Mesendoderm (in vitro differentiated cells): ENCODE measurements around the gene GALNT6.
"Not testable (repeated sequence)": the region's sequence is repeated elsewhere in the genome, so short reads cannot be mapped to it uniquely, and the experiment has no call there.

Experiments used
- DNase-seq: peaks from one replicate; pipeline ENCODE4 v3.0.0; 2013
- H2AK5ac ChIP-seq: 2 replicates; pipeline ENCODE4 v1.6.1; 2013; ENCODE audit warnings: low read length, inconsistent platforms
- H2BK120ac ChIP-seq: 2 replicates; pipeline ENCODE4 v1.6.1; 2013; ENCODE audit warnings: low read depth, mild to moderate bottlenecking, low read length, moderate library complexity, mixed read lengths
- H2BK15ac ChIP-seq: replicated peaks from 2 replicates; pipeline ENCODE4 v1.6.1; 2013; ENCODE audit warnings: low read depth, mild to moderate bottlenecking, moderate library complexity
- H2BK5ac ChIP-seq: 2 replicates; pipeline ENCODE4 v1.6.1; 2013; ENCODE audit warnings: low read length, inconsistent platforms
- H3K18ac ChIP-seq: 2 replicates; pipeline ENCODE4 v1.6.1; 2013; ENCODE audit warnings: mild to moderate bottlenecking, low read length, mixed read lengths
- H3K23ac ChIP-seq: one replicate; pipeline ENCODE4 v1.6.1; 2013; ENCODE audit warnings: low read length
- H3K27ac ChIP-seq: 2 replicates; pipeline ENCODE4 v1.5.1; 2013; ENCODE audit warnings: low read depth, mild to moderate bottlenecking, inconsistent platforms, low read length, moderate library complexity
- H3K27me3 ChIP-seq: 2 replicates; pipeline ENCODE4 v1.6.1; 2013; ENCODE audit warnings: low read length, control low read depth, mild to moderate bottlenecking, inconsistent platforms; ENCODE audit not compliant: insufficient read depth, poor library complexity
- H3K36me3 ChIP-seq: 2 replicates; pipeline ENCODE4 v1.6.1; 2013; ENCODE audit warnings: low read length, inconsistent platforms; ENCODE audit not compliant: control insufficient read depth, insufficient read depth
- H3K4ac ChIP-seq: one replicate; pipeline ENCODE4 v1.6.1; 2013; ENCODE audit warnings: low read depth, mild to moderate bottlenecking, low read length, moderate library complexity
- H3K4me1 ChIP-seq: 2 replicates; pipeline ENCODE4 v1.6.1; 2013; ENCODE audit warnings: low read depth, low read length, inconsistent platforms; ENCODE audit not compliant: control insufficient read depth
- H3K4me2 ChIP-seq: 2 replicates; pipeline ENCODE4 v1.6.1; 2013; ENCODE audit warnings: low read length
- H3K4me3 ChIP-seq: 2 replicates; pipeline ENCODE4 v1.5.1; 2013; ENCODE audit warnings: mild to moderate bottlenecking, low read length
- H3K56ac ChIP-seq: one replicate; pipeline ENCODE4 v1.6.1; 2013; ENCODE audit warnings: low read length
- H3K79me1 ChIP-seq: 2 replicates; pipeline ENCODE4 v1.6.1; 2013; ENCODE audit warnings: low read length, inconsistent platforms
- H3K79me2 ChIP-seq: 2 replicates; pipeline ENCODE4 v1.6.1; 2013; ENCODE audit warnings: mild to moderate bottlenecking, low read length; ENCODE audit not compliant: control insufficient read depth, insufficient read depth
- H3K9ac ChIP-seq: 2 replicates; pipeline ENCODE4 v1.6.1; 2013; ENCODE audit warnings: low read length, inconsistent platforms
- H4K5ac ChIP-seq: one replicate; pipeline ENCODE4 v1.6.1; 2013; ENCODE audit warnings: low read length
- H4K8ac ChIP-seq: one replicate; pipeline ENCODE4 v1.6.1; 2013; ENCODE audit warnings: low read depth, mild to moderate bottlenecking, control low read depth, low read length, moderate library complexity
- WGBS: extraction: QIAGEN DNeasy Blood & Tissue Kit; methylation state at CpG from one replicate; pipeline ENCODE4 v1.1.7; 2013; ENCODE audit warnings: low lambda C conversion rate, missing lambda C conversion rate; ENCODE audit not compliant: insufficient coverage; ENCODE audit errors: extremely low coverage; 5-methylcytosine and 5-hydroxymethylcytosine counted together

The GALNT6 gene

DNA sequence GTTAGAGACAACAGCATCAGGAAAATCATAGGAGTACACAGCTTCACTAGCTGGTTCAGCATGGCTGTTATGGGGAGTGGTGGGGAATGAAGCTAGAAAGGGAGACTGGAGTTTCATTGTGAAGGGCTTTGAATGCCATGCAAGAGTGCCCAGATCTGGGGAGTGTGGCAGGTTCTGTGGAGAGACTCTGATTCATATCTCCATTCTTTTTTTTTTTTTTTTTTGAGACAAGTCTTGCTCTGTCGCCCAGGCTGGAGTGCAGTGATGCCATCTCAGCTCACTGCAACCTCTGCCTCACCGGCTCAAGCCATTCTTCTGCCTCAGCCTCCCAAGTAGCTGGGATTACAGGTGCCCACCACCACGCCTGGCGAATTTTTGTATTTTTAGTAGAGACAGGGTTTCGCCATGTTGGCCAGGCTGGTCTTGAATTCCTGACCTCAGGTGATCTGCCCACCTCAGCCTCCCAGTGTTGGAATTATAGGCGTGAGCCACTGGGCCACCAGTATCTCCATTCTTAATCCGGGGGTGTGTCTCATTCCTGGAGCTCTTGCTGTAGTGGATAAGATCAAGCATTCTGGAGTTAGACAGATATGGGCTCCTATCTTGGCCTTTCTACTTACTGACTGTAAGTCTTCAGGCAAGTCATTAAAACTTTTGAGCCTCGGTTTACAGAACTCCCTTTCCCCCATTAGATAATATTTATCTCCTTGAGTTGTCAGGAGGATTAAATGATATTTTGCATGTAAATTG lies 73.0 kb downstream of the GALNT6 start:
- H3K4me1 ChIP-seq, H3K23ac ChIP-seq, H3K9ac ChIP-seq, H2AK5ac ChIP-seq, H3K4me3 ChIP-seq, H2BK15ac ChIP-seq, H3K4ac ChIP-seq, H2BK5ac ChIP-seq, H4K8ac ChIP-seq, H3K18ac ChIP-seq, H3K79me2 ChIP-seq, H3K36me3 ChIP-seq, H3K27ac ChIP-seq, H4K5ac ChIP-seq, H3K4me2 ChIP-seq, H3K27me3 ChIP-seq, H2BK120ac ChIP-seq, H3K79me1 ChIP-seq, H3K56ac ChIP-seq: not testable (repeated sequence)
- peak; percentile 53 for DNase-seq
- no CpG with 5 or more reads among the region's 8 CpGs for WGBS

GRCh38 chr12:51311389-51311788 lies 79.8 kb downstream of the GALNT6 start:
- no peaks in the 10 kb centered on the region for H3K79me2 ChIP-seq
- DNase-seq, result no peak
- no peak overlapping the region for H3K4me3 ChIP-seq
- H3K56ac ChIP-seq, result no peak overlapping the region
- H2BK15ac ChIP-seq, result no peak overlapping the region
- no peak overlapping the region for H3K23ac ChIP-seq
- no CpG with 5 or more reads among the region's 1 CpG for WGBS
- no peak overlapping the region for H3K27ac ChIP-seq
- no peak overlapping the region for H2AK5ac ChIP-seq
- H3K9ac ChIP-seq, result no peak overlapping the region
- H3K4ac ChIP-seq, result no peak overlapping the region
- H2BK120ac ChIP-seq, result no peak overlapping the region
- no peak overlapping the region for H4K5ac ChIP-seq
- H3K27me3 ChIP-seq, result no peaks in the 10 kb centered on the region
- H3K36me3 ChIP-seq, result no peaks in the 10 kb centered on the region
- H3K79me1 ChIP-seq, result no peaks in the 10 kb centered on the region
- no peak overlapping the region for H2BK5ac ChIP-seq
- H4K8ac ChIP-seq, result no peak overlapping the region
- H3K18ac ChIP-seq, result no peak overlapping the region
- no peak overlapping the region for H3K4me2 ChIP-seq
- H3K4me1 ChIP-seq, result no peaks in the 10 kb centered on the region

DNA sequence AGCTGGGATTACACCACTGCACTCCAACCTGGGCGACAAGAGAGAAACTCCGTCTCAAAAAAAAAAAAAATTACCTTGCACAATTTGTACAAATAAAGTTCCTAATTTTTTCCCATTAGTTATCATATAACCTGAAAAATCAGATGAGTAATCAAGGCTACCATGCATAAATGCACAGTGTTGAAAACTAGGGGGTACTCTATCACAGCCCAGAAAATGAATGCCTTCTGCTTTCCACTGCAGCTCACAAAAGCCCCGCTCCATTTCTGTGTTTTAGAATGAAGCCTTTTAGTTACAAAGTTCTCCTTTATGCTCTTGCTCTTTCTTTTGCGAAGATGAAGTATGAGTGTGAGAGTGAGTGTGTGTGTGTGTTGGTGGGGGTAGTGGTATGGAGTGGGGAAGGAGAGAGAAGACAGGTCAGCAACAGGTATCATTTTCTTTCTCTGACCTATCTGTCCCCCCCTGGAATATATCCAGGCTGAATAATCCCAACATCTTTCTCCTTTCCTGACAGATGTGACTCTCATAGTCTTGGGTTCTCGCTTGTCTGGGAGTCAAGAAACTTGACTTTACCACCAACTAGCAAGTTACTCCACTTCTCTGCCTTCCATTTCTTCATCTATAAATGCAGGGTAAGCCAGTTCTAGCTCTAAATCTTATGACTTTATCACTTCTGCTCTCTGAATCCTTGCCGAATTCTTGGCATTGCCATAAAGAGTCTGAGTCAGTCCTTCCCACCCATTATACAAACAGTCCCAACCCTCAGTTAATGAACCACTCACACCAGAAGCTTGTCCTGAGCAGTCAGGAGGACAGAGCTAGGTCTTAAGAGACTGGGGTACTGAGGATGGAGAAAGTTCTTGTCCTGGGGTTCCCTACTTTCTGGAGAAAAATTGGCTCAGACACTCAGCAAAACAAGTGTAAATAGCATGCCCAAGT lies 83.3 kb downstream of the GALNT6 start:
- H4K8ac ChIP-seq, result no peak overlapping the region
- no peaks in the 10 kb centered on the region for H3K4me1 ChIP-seq
- no peaks in the 10 kb centered on the region for H3K27me3 ChIP-seq
- no peaks in the 10 kb centered on the region for H3K79me2 ChIP-seq
- H3K4me3 ChIP-seq, result no peak overlapping the region
- no peak for DNase-seq
- H2BK15ac ChIP-seq, result no peak overlapping the region
- H3K79me1 ChIP-seq, result no peaks in the 10 kb centered on the region
- no peak overlapping the region for H3K9ac ChIP-seq
- H3K18ac ChIP-seq, result no peak overlapping the region
- no peak overlapping the region for H3K56ac ChIP-seq
- no peak overlapping the region for H3K4ac ChIP-seq
- WGBS, result no CpG with 5 or more reads among the region's 6 CpGs
- H3K36me3 ChIP-seq, result no peaks in the 10 kb centered on the region
- no peak overlapping the region for H2BK120ac ChIP-seq
- H2BK5ac ChIP-seq, result no peak overlapping the region
- H3K27ac ChIP-seq, result no peak overlapping the region
- no peak overlapping the region for H4K5ac ChIP-seq
- H2AK5ac ChIP-seq, result no peak overlapping the region
- H3K23ac ChIP-seq, result no peak overlapping the region
- H3K4me2 ChIP-seq, result no peak overlapping the region

DNA sequence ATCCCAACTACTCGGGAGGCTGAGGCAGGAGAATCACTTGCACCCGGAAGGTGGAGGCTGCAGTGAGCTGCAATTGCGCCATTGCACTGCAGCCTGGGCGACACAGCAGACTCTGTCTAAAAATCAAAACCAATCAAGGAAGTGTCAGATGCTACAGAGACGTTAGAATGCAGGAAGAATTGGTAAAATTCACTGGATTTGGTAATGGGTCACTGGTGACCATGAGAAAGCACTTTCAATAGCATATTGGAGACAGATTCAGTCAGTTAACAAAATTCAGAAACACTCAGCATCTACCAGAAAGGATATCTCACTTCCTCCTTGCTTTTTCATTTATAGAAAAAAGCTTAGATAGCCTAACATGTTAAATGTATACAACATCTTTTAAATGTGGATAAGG lies 84.7 kb downstream of the GALNT6 start:
- DNase-seq, result no peak
- H2BK5ac ChIP-seq, result no peak overlapping the region
- no peaks in the 10 kb centered on the region for H3K79me1 ChIP-seq
- H4K8ac ChIP-seq, result no peak overlapping the region
- no peaks in the 10 kb centered on the region for H3K27me3 ChIP-seq
- no peak overlapping the region for H3K4me3 ChIP-seq
- no peak overlapping the region for H3K23ac ChIP-seq
- H3K56ac ChIP-seq, result no peak overlapping the region
- H4K5ac ChIP-seq, result no peak overlapping the region
- H3K36me3 ChIP-seq, result no peaks in the 10 kb centered on the region
- H2BK15ac ChIP-seq, result no peak overlapping the region
- no peak overlapping the region for H2AK5ac ChIP-seq
- H3K9ac ChIP-seq, result no peak overlapping the region
- no peak overlapping the region for H2BK120ac ChIP-seq
- no peaks in the 10 kb centered on the region for H3K79me2 ChIP-seq
- H3K18ac ChIP-seq, result no peak overlapping the region
- WGBS, result no CpG with 5 or more reads among the region's 5 CpGs
- no peak overlapping the region for H3K27ac ChIP-seq
- no peak overlapping the region for H3K4me2 ChIP-seq
- H3K4me1 ChIP-seq, result no peaks in the 10 kb centered on the region
- no peak overlapping the region for H3K4ac ChIP-seq
